HG03558 (cell line): Measurements from ENCODE around the gene TOPBP1.
"Not testable (repeated sequence)": the region's sequence is repeated elsewhere in the genome, so short reads cannot be mapped to it uniquely, and the experiment has no call there.

Source experiments
- ATAC-seq: cut with Tn5 transposase; IDR thresholded peaks from one replicate; pipeline ENCODE4 v1.9.1; 2021; ENCODE audit warnings: moderate number of reproducible peaks; ENCODE audit not compliant: unreplicated experiment; ENCODE audit errors: extremely low read depth

Gene TOPBP1

GRCh38 chr3:133574260-133574881 is 87.4 kb downstream of the TOPBP1 start:
- peak; percentile 15 for ATAC-seq

GRCh38 chr3:133573629-133574194 is 88.0 kb downstream of the TOPBP1 start, which contains the start of gene CDV3:
CDV3 (plus strand) TSS chr3:133573686; CDS start chr3:133574045, 359 bp downstream.
- ATAC-seq: peak; percentile 15

- ATAC-seq: peak; percentile 47
Observed at GRCh38 chr3:133573054-133573628, 88.6 kb downstream of the TOPBP1 start.

- peak; percentile 16 for ATAC-seq
Observed at GRCh38 chr3:133572158-133573053, 89.3 kb downstream of the TOPBP1 start.

- no peak for ATAC-seq
Observed at GRCh38 chr3:133570937-133571320, 90.8 kb downstream of the TOPBP1 start.

- no peak for ATAC-seq
Observed at GRCh38 chr3:133570139-133570936, 91.4 kb downstream of the TOPBP1 start.

GRCh38 chr3:133568294-133569014 is 93.3 kb downstream of the TOPBP1 start:
- ATAC-seq: no peak

GRCh38 chr3:133563816-133564215 is 97.9 kb downstream of the TOPBP1 start:
- no peak for ATAC-seq

GRCh38 chr3:133563186-133563591 is 98.6 kb downstream of the TOPBP1 start:
- no peak for ATAC-seq

- no peak for ATAC-seq
Observed at GRCh38 chr3:133562376-133562775, 99.4 kb downstream of the TOPBP1 start.

GRCh38 chr3:133561679-133562078 is 100.1 kb downstream of the TOPBP1 start:
- ATAC-seq: no peak

- not testable (repeated sequence) for ATAC-seq
Observed at GRCh38 chr3:133551589-133551988, 110.2 kb downstream of the TOPBP1 start.
